IMR-90 (cell line): ENCODE results near the gene AQP6. TPM values are rescaled to one million over a fixed set of nuclear protein-coding genes. Genes with fewer than 3 reads are reported as not detected.

ENCODE experiments used
- ATAC-seq: fragments of 200-7000 bp; cut with Tn5 transposase; 2 replicates; pipeline ENCODE4 v1.9.1; 2020; ENCODE audit warnings: low read depth, mild to moderate bottlenecking, moderate library complexity
- BruUV-seq: library from RNA; stranded (reverse); fragments of 400-500 nt; replicated peaks from 2 replicates; lab custom pipeline; 2021; lab: Mats Ljungman, UMichigan
- CTCF ChIA-PET: fragments of 300-600 bp; formaldehyde crosslinking; extraction: SDS; loops from one replicate; lab custom pipeline; 2021; ENCODE audit warnings: antibody characterized with exemption; lab: Yijun Ruan, JAX
- POLR2A ChIA-PET: fragments of 300-600 bp; sonication (Branson Sonifier 250); formaldehyde crosslinking; loops from one replicate; lab custom pipeline; 2022; ENCODE audit warnings: antibody characterized with exemption; ENCODE audit not compliant: unreplicated experiment; lab: Charles Lee
- DNase-seq: peaks from one replicate; pipeline ENCODE4 v3.0.0; 2013
- H2AFZ ChIP-seq: replicated peaks from 2 replicates; pipeline ENCODE3; 2013; ENCODE audit warnings: low read length, mild to moderate bottlenecking; ENCODE audit not compliant: poor library complexity
- H2AK5ac ChIP-seq: 2 replicates; pipeline ENCODE4 v1.6.1; 2013; ENCODE audit warnings: low read depth, low read length, inconsistent platforms
- H2AK9ac ChIP-seq: replicated peaks from 2 replicates; pipeline ENCODE3; 2013; ENCODE audit warnings: mild to moderate bottlenecking, low read depth, low read length, moderate library complexity; ENCODE audit not compliant: poor library complexity
- H2BK120ac ChIP-seq: 2 replicates; pipeline ENCODE4 v1.6.1; 2013; ENCODE audit warnings: low read depth, low read length, inconsistent platforms
- H2BK15ac ChIP-seq: 3 replicates; pipeline ENCODE4 v1.6.1; 2013; ENCODE audit warnings: low read depth, low read length, inconsistent platforms
- H2BK20ac ChIP-seq: 2 replicates; pipeline ENCODE4 v1.6.1; 2013; ENCODE audit warnings: low read depth, mild to moderate bottlenecking, inconsistent platforms, low read length, moderate library complexity
- H2BK5ac ChIP-seq: 2 replicates; pipeline ENCODE4 v1.6.1; 2013; ENCODE audit warnings: mild to moderate bottlenecking, low read depth, low read length, inconsistent platforms; ENCODE audit not compliant: poor library complexity, severe bottlenecking
- H3K14ac ChIP-seq: replicated peaks from 2 replicates; pipeline ENCODE4 v1.6.1; 2013; ENCODE audit warnings: low read depth, low read length, inconsistent platforms
- H3K18ac ChIP-seq: 2 replicates; pipeline ENCODE4 v1.6.1; 2013; ENCODE audit warnings: low read depth, low read length, control low read depth
- H3K23ac ChIP-seq: 2 replicates; pipeline ENCODE4 v1.6.1; 2013; ENCODE audit warnings: low read depth, low read length, inconsistent platforms
- H3K27ac ChIP-seq: 2 replicates; pipeline ENCODE4 v1.5.1; 2013; ENCODE audit warnings: mild to moderate bottlenecking, control low read depth, low read length; ENCODE audit not compliant: insufficient read depth
- H3K27me3 ChIP-seq: 2 replicates; pipeline ENCODE4 v1.6.1; 2013; ENCODE audit warnings: low read length; ENCODE audit not compliant: control insufficient read depth, insufficient read depth
- H3K36me3 ChIP-seq: 2 replicates; pipeline ENCODE4 v1.6.1; 2013; ENCODE audit warnings: low read length, mixed read lengths; ENCODE audit not compliant: control insufficient read depth, insufficient read depth
- H3K4ac ChIP-seq: 2 replicates; pipeline ENCODE4 v1.6.1; 2013; ENCODE audit warnings: low read depth, low read length, inconsistent platforms
- H3K4me1 ChIP-seq: 2 replicates; pipeline ENCODE4 v1.6.1; 2013; ENCODE audit warnings: low read length, mixed read lengths; ENCODE audit not compliant: control insufficient read depth, insufficient read depth
- H3K4me2 ChIP-seq: 2 replicates; pipeline ENCODE4 v1.6.1; 2013; ENCODE audit warnings: low read depth, mild to moderate bottlenecking, control low read depth, low read length, moderate library complexity
- H3K4me3 ChIP-seq: 2 replicates; pipeline ENCODE4 v1.5.1; 2013; ENCODE audit warnings: low read depth, mild to moderate bottlenecking, control low read depth, low read length, moderate library complexity; ENCODE audit not compliant: insufficient read depth
- H3K56ac ChIP-seq: 2 replicates; pipeline ENCODE4 v1.6.1; 2013; ENCODE audit warnings: low read length, inconsistent platforms; ENCODE audit not compliant: insufficient read depth; ENCODE audit errors: extremely low read depth
- H3K79me1 ChIP-seq, 2 experiments: 2 replicates each; pipeline ENCODE4 v1.6.1; 2013; ENCODE audit warnings: low read length in 2 of 2, inconsistent platforms in 1 of 2, low read depth in 1 of 2
- H3K9ac ChIP-seq: 2 replicates; pipeline ENCODE4 v1.6.1; 2013; ENCODE audit warnings: low read depth, low read length, control low read depth
- H3K9me1 ChIP-seq: 2 replicates; pipeline ENCODE4 v1.6.1; 2013; ENCODE audit warnings: low read length, inconsistent platforms; ENCODE audit not compliant: insufficient read depth
- H3K9me3 ChIP-seq: 2 replicates; pipeline ENCODE4 v1.6.1; 2013; ENCODE audit warnings: low read length; ENCODE audit not compliant: control insufficient read depth, insufficient read depth
- H4K20me1 ChIP-seq: 2 replicates; pipeline ENCODE4 v1.6.1; 2013; ENCODE audit warnings: low read length, inconsistent platforms; ENCODE audit not compliant: insufficient read depth
- H4K5ac ChIP-seq: 2 replicates; pipeline ENCODE4 v1.6.1; 2013; ENCODE audit warnings: mild to moderate bottlenecking, low read depth, low read length, control low read depth
- H4K8ac ChIP-seq, 2 experiments: 2 replicates each; pipeline ENCODE4 v1.6.1; 2013; ENCODE audit warnings: low read depth in 2 of 2, low read length in 2 of 2, control low read depth in 1 of 2, inconsistent platforms in 1 of 2
- H4K91ac ChIP-seq: 2 replicates; pipeline ENCODE4 v1.6.1; 2013; ENCODE audit warnings: low read depth, low read length, inconsistent platforms; ENCODE audit not compliant: insufficient read depth
- BHLHE40 ChIP-seq: fragments of 150-350 bp; IDR thresholded peaks from 2 replicates; pipeline ENCODE4 v1.6.1; 2016; ENCODE audit warnings: mild to moderate bottlenecking, low read depth, low read length
- CEBPB ChIP-seq: IDR thresholded peaks from 2 replicates; pipeline ENCODE4 v1.6.1; 2012; ENCODE audit warnings: low read depth, low read length, improper control_type of control experiment
- CHD1 ChIP-seq: IDR thresholded peaks from 2 replicates; pipeline ENCODE4 v1.6.1; 2012; ENCODE audit warnings: low read depth, low read length, improper control_type of control experiment
- ELK1 ChIP-seq: fragments of 150-350 bp; IDR thresholded peaks from 2 replicates; pipeline ENCODE4 v1.6.1; 2016; ENCODE audit warnings: low read depth, mild to moderate bottlenecking, low read length, moderate library complexity, borderline replicate concordance
- FOS ChIP-seq: fragments of 150-350 bp; IDR thresholded peaks from 2 replicates; pipeline ENCODE4 v1.6.1; 2016; ENCODE audit warnings: low read depth, low read length
- MAFK ChIP-seq: IDR thresholded peaks from 2 replicates; pipeline ENCODE4 v1.6.1; 2012; ENCODE audit warnings: low read depth, low read length, improper control_type of control experiment
- MAZ ChIP-seq: IDR thresholded peaks from 2 replicates; pipeline ENCODE4 v1.6.1; 2012; ENCODE audit warnings: low read depth, mild to moderate bottlenecking, low read length, improper control_type of control experiment, moderate library complexity, borderline replicate concordance
- MXI1 ChIP-seq: IDR thresholded peaks from 2 replicates; pipeline ENCODE4 v1.6.1; 2012; ENCODE audit warnings: low read depth, mild to moderate bottlenecking, low read length, moderate library complexity, borderline replicate concordance
- NFE2L2 ChIP-seq: fragments of 150-350 bp; IDR thresholded peaks from 2 replicates; pipeline ENCODE4 v1.6.1; 2016; ENCODE audit warnings: low read depth, mild to moderate bottlenecking, low read length
- POLR2A ChIP-seq: IDR thresholded peaks from 2 replicates; pipeline ENCODE4 v1.6.1; 2012; ENCODE audit warnings: mild to moderate bottlenecking, low read depth, low read length
- RAD21 ChIP-seq: IDR thresholded peaks from 2 replicates; pipeline ENCODE4 v1.6.1; 2012; ENCODE audit warnings: low read length, improper control_type of control experiment
- RCOR1 ChIP-seq: IDR thresholded peaks from 2 replicates; pipeline ENCODE4 v1.6.1; 2012; ENCODE audit warnings: mild to moderate bottlenecking, low read length, improper control_type of control experiment; ENCODE audit not compliant: insufficient replicate concordance
- SMC3 ChIP-seq: fragments of 150-350 bp; IDR thresholded peaks from 2 replicates; pipeline ENCODE4 v1.6.1; 2016; ENCODE audit warnings: low read depth, mild to moderate bottlenecking, antibody characterized with exemption, low read length, moderate library complexity
- USF2 ChIP-seq: fragments of 150-350 bp; IDR thresholded peaks from 2 replicates; pipeline ENCODE4 v1.6.1; 2017; ENCODE audit warnings: mild to moderate bottlenecking, antibody characterized with exemption, low read length, low read depth
- WGBS, 2 experiments: methylation state at CpG; one replicate each; pipeline versions ENCODE4 v1.1.5 to v1.1.7; 2013; ENCODE audit warnings: missing lambda C conversion rate in 2 of 2; ENCODE audit not compliant: insufficient read length in 1 of 2; ENCODE audit errors: extremely low coverage in 2 of 2; 5-methylcytosine and 5-hydroxymethylcytosine counted together
- dilution Hi-C: fragments of 300-500 bp; cut with HindIII; formaldehyde crosslinking; loops from one replicate; pipeline ENCODE4 v1.14.3; 2018; ENCODE audit warnings: low sequenced_read_pairs; ENCODE audit not compliant: unreplicated experiment
- in situ Hi-C: fragments of 300-500 bp; cut with MboI; formaldehyde crosslinking; loops from 3 replicates; pipeline ENCODE4 v1.14.3; 2019; ENCODE audit warnings: low sequenced_read_pairs, inconsistent platforms, mixed read lengths
- intact Hi-C: fragments of 100-400 bp; cut with micrococcal nuclease; formaldehyde crosslinking; loops from 2 replicates; pipeline ENCODE4 v1.10.0; 2022
- polyA plus RNA-seq, 3 experiments: library from polyadenylated mRNA; depleted of rRNA; stranded (reverse); fragments of >200 nt; gene quantifications; 2 replicates each; pipeline ENCODE4 v1.2.3, GENCODE V29; 2012; ENCODE audit warnings: low replicate concordance in 1 of 3
- total RNA-seq: library from RNA; depleted of rRNA; stranded (reverse); fragments of >200 nt; gene quantifications from 2 replicates; pipeline ENCODE4 v1.2.3, GENCODE V29; 2012

The AQP6 gene
- total and polyA plus RNA-seq, 2 of the 4 experiments (the other 2 are of a cell fraction) = not detected

DNA sequence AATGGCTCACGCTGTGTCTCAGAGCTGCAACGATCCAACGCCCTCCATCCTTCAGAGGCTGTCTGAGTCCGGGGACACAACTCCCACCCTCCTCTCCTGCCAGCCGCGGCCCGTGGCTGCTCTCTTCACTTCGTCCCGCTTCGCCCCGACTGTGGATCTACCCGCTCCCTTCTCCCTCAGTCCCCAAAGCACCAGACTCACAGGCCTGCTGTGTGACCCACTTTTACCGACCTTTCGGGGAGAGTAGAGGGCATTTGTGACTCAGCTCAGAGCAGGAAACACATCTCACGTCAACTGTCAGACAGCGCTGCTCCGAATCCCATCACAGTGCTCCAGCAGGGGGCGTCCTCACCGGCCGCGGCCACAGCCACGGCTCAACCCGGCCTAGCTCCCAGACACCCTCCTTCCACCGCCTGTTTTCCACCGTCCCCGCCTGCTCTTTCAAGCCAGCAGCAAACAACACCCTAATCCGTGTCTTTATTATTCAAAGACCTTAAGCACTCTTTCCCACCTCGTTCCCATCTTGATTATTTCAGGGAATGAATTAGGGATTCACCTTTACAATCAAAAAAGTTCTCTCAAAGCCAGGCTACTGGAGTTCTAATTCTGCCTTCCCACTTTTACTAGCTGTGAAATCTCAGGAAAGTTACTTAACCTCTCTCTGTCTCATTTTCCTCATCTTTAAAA lies 27.2 kb upstream of the AQP6 start:
- ChIA-PET CTCF (interaction anchor here (0.5 to 1.8 kb wide), 14 partner anchors 9 to 277 kb away, joined by 3 to 15 read pairs (median 4); no protein-coding TSS in a partner anchor), POLR2A (no interaction called here)
- 0 out of 2 replicates have a peak, but pooled peaks cover 3% of the 10 kb centered on the region for H3K9me1 ChIP-seq
- H3K56ac ChIP-seq = no peak overlapping the region
- H3K9me3 ChIP-seq = no peaks in the 10 kb centered on the region
- peak overlapping the region; percentile 89 for H2AFZ ChIP-seq
- no peak overlapping the region; the same call in 2 of the 3 replicates for H2BK15ac ChIP-seq
- no TSS peak for BruUV-seq
- DNase-seq (peak; percentile 79), ATAC-seq (peak; percentile 100)
- H4K91ac ChIP-seq = no peak overlapping the region
- peak overlapping the region; percentile 19 for H2AK9ac ChIP-seq
- H3K23ac ChIP-seq = no peak overlapping the region
- H4K20me1 ChIP-seq = no peaks in the 10 kb centered on the region
- no peak overlapping the region; the same call in 1 of the 2 replicates for H4K5ac ChIP-seq
- no peak overlapping the region for H2AK5ac ChIP-seq
- H3K14ac ChIP-seq = peak overlapping the region; percentile 51
- peak overlapping the region; percentile 26; the same call in 1 of the 2 replicates for H3K4ac ChIP-seq
- H2BK120ac ChIP-seq = peak overlapping the region; percentile 67; the same call in 1 of the 2 replicates
- H3K4me1 ChIP-seq = no peaks in the 10 kb centered on the region; the same call in 1 of the 2 replicates
- no peak overlapping the region for H2BK5ac ChIP-seq
- H3K79me1 ChIP-seq = no peaks in the 10 kb centered on the region
- H2BK20ac ChIP-seq = no peak overlapping the region
- dilution Hi-C loops = no loop called here
- H3K9ac ChIP-seq = no peak overlapping the region
- no peak overlapping the region for H3K27ac ChIP-seq
- intact Hi-C loops = loop anchor here (1.0 to 2.0 kb wide), 2 partner anchors 76 to 169 kb away; no protein-coding TSS in a partner anchor
- peak overlapping the region in 1 of 2 experiments; percentile 51; a peak in 2 of 4 replicates for H4K8ac ChIP-seq
- no peak overlapping the region; the same call in 1 of the 2 replicates for H3K18ac ChIP-seq
- H3K27me3 ChIP-seq = peaks cover 12% of the 10 kb centered on the region; the same call in 1 of the 2 replicates
- WGBS, 2 experiments = 40% methylated on average over 4 of the region's 28 CpGs; no CpG with 5 or more reads in 1 of the 2 experiments
- H3K4me2 ChIP-seq = peak overlapping the region; percentile 47
- no peak overlapping the region for H3K4me3 ChIP-seq
- no peaks in the 10 kb centered on the region for H3K36me3 ChIP-seq
- in situ Hi-C loops = no loop called here
- TF ChIP-seq CHD1 (no peak), BHLHE40 (no peak), ELK1 (no peak), USF2 (no peak), NFE2L2 (no peak), FOS (peak; percentile 49; the same call in 1 of the 2 replicates), CEBPB (no peak), MAZ (peak; percentile 47; the same call in 1 of the 2 replicates), RAD21 (peak; percentile 55), MXI1 (no peak), RCOR1 (no peak), MAFK (no peak), POLR2A (no peak), SMC3 (peak; percentile 66)
